ENCODE measurements around the gene SLITRK4. TPM values are rescaled to one million over a fixed set of nuclear protein-coding genes. Genes with fewer than 3 reads are reported as not detected.
A peak's percentile ranks its signal among the peaks of the same experiment; 100 is the strongest.

The SLITRK4 gene
- total RNA-seq, 2 experiments from 2014 or later: not detected

DNA sequence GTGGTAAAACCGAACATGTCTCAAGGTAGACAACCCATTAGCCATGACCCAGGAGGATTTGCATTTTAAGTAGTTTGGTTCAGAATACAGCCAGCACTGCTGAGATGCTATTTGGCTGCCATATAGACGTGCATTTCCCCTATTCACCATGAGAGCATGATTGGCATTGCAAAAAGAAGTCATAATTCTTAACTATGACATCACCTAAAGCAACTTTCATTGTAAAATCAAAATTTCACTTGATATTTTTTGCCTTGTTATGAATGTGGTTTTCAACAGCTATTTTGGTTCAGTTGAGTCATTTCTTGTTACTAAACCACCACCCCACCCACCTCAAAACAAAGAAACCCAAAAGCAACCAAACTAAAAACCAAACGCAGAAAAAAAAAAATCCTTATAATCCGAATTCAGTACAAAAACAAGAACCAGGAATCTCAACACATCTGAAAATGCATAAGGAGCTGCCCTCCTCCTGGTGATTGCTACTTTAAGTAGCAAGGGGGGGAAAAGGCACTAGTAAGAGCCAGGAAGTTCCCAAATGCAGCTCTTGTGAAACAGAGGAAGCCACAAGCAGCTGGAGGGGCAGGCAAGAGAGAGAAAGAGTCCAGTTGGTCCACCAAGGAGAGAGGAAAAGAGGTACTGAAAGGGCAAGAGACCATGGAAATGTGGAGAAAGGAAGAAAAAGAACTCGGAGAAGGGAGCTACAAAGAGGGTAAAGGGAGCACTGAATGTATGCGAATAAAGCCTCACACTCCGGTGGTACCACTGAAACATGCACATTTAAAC, 3.1 kb downstream of the SLITRK4 start:
- peaks cover 3% of the 10 kb centered on the region for H3K36me3 Mint-ChIP-seq
- CTCF ChIA-PET: no interaction called here
- no peaks in the 10 kb centered on the region for H3K4me1 Mint-ChIP-seq
- H3K4me3 Mint-ChIP-seq: peak overlapping the region; percentile 30
- H3K27me3 Mint-ChIP-seq: peaks cover 6% of the 10 kb centered on the region
- H3K27ac Mint-ChIP-seq: no peak overlapping the region
- no peak for ATAC-seq
- H3K9me3 Mint-ChIP-seq (ENCODE audit: low read depth): peaks cover 3% of the 10 kb centered on the region
- DNase-seq: no peak

GRCh38 chrX:143623657-143624056, 12.2 kb downstream of the SLITRK4 start:
- Mint-ChIP-seq H3K27me3 (no peaks in the 10 kb centered on the region), H3K36me3 (no peaks in the 10 kb centered on the region), H3K27ac (no peak overlapping the region), H3K4me1 (no peaks in the 10 kb centered on the region), H3K4me3 (no peak overlapping the region), H3K9me3 (ENCODE audit: low read depth) (no peaks in the 10 kb centered on the region)
- CTCF ChIA-PET: no interaction called here
- no peak for ATAC-seq
- no peak for DNase-seq

DNA sequence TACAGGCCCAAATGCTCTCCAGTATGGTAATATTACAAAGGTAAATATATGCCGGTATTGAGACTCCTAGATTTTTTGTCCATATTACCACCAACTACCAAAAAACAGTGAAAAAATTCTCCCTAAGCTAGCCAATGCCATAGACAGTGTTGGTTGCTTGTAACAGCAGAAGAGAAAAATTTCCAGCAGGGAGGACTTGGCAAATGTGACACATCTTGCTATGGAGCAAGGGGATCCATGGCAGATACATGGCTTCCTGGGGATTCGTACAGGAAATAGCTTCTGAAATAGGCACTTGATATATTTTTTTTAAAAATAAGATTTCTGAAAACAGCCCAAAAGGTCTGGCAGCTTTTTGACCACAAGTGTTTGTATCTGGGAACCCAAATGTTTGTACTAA, 14.6 kb downstream of the SLITRK4 start:
- H3K27ac Mint-ChIP-seq: no peak overlapping the region
- no peak overlapping the region for H3K4me3 Mint-ChIP-seq
- no peaks in the 10 kb centered on the region for H3K4me1 Mint-ChIP-seq
- no peaks in the 10 kb centered on the region for H3K36me3 Mint-ChIP-seq
- DNase-seq (no peak), ATAC-seq (no peak)
- no peaks in the 10 kb centered on the region for H3K27me3 Mint-ChIP-seq
- H3K9me3 Mint-ChIP-seq (ENCODE audit: low read depth): no peaks in the 10 kb centered on the region
- CTCF ChIA-PET: no interaction called here

GRCh38 chrX:143615851-143616250, 20.1 kb downstream of the SLITRK4 start:
- CTCF ChIA-PET: no interaction called here
- no peak overlapping the region for H3K4me3 Mint-ChIP-seq
- no peaks in the 10 kb centered on the region for H3K36me3 Mint-ChIP-seq
- no peak for ATAC-seq
- no peaks in the 10 kb centered on the region for H3K27me3 Mint-ChIP-seq
- no peaks in the 10 kb centered on the region for H3K9me3 Mint-ChIP-seq (ENCODE audit: low read depth)
- H3K4me1 Mint-ChIP-seq: no peaks in the 10 kb centered on the region
- no peak for DNase-seq
- H3K27ac Mint-ChIP-seq: no peak overlapping the region

- ATAC-seq (no peak), DNase-seq (no peak)
- no peak overlapping the region for H3K4me3 Mint-ChIP-seq
- H3K27ac Mint-ChIP-seq: no peak overlapping the region
- CTCF ChIA-PET: no interaction called here
- H3K27me3 Mint-ChIP-seq: no peaks in the 10 kb centered on the region
- no peaks in the 10 kb centered on the region for H3K4me1 Mint-ChIP-seq
- no peaks in the 10 kb centered on the region for H3K36me3 Mint-ChIP-seq
- peaks cover 2% of the 10 kb centered on the region for H3K9me3 Mint-ChIP-seq (ENCODE audit: low read depth)
These were observed 34.1 kb downstream of the SLITRK4 start for GRCh38 chrX:143601809-143602208.

DNA sequence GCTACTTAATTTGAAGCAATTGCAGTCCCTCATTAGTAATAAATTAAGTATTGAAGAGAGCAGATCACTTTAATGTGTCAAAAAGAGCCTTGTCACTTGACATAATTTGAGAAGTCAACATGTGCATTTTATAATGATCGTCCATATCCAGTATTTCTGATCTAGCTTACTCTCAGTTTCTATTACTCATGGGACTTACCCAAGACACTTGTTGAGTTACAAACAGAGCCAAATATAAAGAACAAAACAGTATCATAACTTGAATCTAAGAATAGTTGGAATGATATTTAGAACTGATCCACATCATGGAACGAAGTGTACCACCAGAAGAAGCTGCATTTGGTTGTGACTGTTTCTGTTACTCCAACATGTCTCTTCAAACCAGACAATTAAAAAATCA, 54.7 kb downstream of the SLITRK4 start:
- H3K27me3 Mint-ChIP-seq: no peaks in the 10 kb centered on the region
- H3K9me3 Mint-ChIP-seq (ENCODE audit: low read depth): peaks cover 3% of the 10 kb centered on the region
- H3K4me1 Mint-ChIP-seq: no peaks in the 10 kb centered on the region
- CTCF ChIA-PET: no interaction called here
- H3K4me3 Mint-ChIP-seq: no peak overlapping the region
- no peak overlapping the region for H3K27ac Mint-ChIP-seq
- no peaks in the 10 kb centered on the region for H3K36me3 Mint-ChIP-seq
- no peak for DNase-seq
- ATAC-seq: no peak

DNA sequence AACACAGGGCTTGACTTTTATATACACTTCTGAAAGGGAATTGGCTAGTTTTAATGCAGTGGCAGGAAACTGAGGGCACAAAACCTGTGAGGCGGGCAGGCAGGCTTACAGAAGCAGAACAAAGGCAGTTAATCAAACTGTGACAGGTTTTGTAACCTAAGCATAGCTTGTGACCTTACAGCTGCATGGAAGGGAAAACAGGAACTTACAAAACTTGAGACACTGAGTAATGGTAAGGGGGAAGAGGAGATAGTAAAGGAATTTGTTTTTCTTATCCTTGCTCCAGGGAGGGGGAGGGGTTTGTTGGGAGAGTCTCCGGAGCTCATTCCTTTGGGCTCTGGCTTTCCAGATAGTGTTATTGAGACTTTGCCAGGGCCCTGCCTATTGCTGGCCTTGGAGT, 55.6 kb downstream of the SLITRK4 start:
- CTCF ChIA-PET: no interaction called here
- peaks cover 3% of the 10 kb centered on the region for H3K9me3 Mint-ChIP-seq (ENCODE audit: low read depth)
- H3K36me3 Mint-ChIP-seq: no peaks in the 10 kb centered on the region
- no peak for DNase-seq
- H3K27ac Mint-ChIP-seq: no peak overlapping the region
- ATAC-seq: no peak
- no peaks in the 10 kb centered on the region for H3K4me1 Mint-ChIP-seq
- H3K27me3 Mint-ChIP-seq: no peaks in the 10 kb centered on the region
- H3K4me3 Mint-ChIP-seq: no peak overlapping the region

Other genes with a start within 250 kb of the SLITRK4 start
- gene SPANXN3, start 118.6 kb downstream of the SLITRK4 start, total RNA-seq: not detected
- gene SPANXN2, start 84.7 kb upstream of the SLITRK4 start, total RNA-seq: not detected
- not detected for gene UBE2NL, start 248.0 kb upstream of the SLITRK4 start, total RNA-seq

Data from activated CD8-positive, alpha-beta memory T cell treated with anti-CD3 and anti-CD28 coated beads, Interleukin-2, amount 10 ng/mL, durations not matched to agents 7 days and 5 days (primary cell).